HUES64 (cell line): ENCODE measurements around the gene CYP3A7.
"Not testable (repeated sequence)": the region's sequence is repeated elsewhere in the genome, so short reads cannot be mapped to it uniquely, and the experiment has no call there.

Experiments used
- H3K27ac ChIP-seq: 2 replicates; pipeline ENCODE4 v1.7.0; 2013; ENCODE audit warnings: low read depth, low read length, inconsistent platforms
- H3K27me3 ChIP-seq: 2 replicates; pipeline ENCODE4 v1.6.1; 2013; ENCODE audit warnings: mild to moderate bottlenecking, low read length; ENCODE audit not compliant: insufficient read depth
- H3K36me3 ChIP-seq: 2 replicates; pipeline ENCODE4 v1.6.1; 2013; ENCODE audit warnings: mild to moderate bottlenecking, low read length; ENCODE audit not compliant: insufficient read depth
- H3K4me1 ChIP-seq: 2 replicates; pipeline ENCODE4 v1.6.1; 2013; ENCODE audit warnings: mild to moderate bottlenecking, low read length, moderate library complexity; ENCODE audit not compliant: insufficient read depth
- H3K4me3 ChIP-seq: 2 replicates; pipeline ENCODE4 v1.5.1; 2013; ENCODE audit warnings: mild to moderate bottlenecking, low read length, moderate library complexity
- H3K9ac ChIP-seq: 2 replicates; pipeline ENCODE4 v1.6.1; 2013; ENCODE audit warnings: mild to moderate bottlenecking, low read depth, low read length
- H3K9me3 ChIP-seq: 2 replicates; pipeline ENCODE4 v1.6.1; 2013; ENCODE audit warnings: low read depth, low read length; ENCODE audit not compliant: insufficient read depth
- WGBS: fragments of 150-250, 120-280 bp; methylation state at CpG from one replicate; pipeline ENCODE4 v1.1.7; 2013; ENCODE audit warnings: missing lambda C conversion rate; 5-methylcytosine and 5-hydroxymethylcytosine counted together

Gene CYP3A7

GRCh38 chr7:99665312-99666012 is 69.5 kb downstream of the CYP3A7 start:
- 95% methylated on average over 3 of the region's 3 CpGs for WGBS
- Histone ChIP-seq H3K4me3 (no peak overlapping the region), H3K4me1 (no peaks in the 10 kb centered on the region), H3K9ac (no peak overlapping the region), H3K36me3 (peaks cover 2% of the 10 kb centered on the region; the same call in 1 of the 2 replicates), H3K27me3 (no peaks in the 10 kb centered on the region), H3K27ac (no peak overlapping the region), H3K9me3 (peaks cover 2% of the 10 kb centered on the region)

GRCh38 chr7:99657879-99658278 is 77.1 kb downstream of the CYP3A7 start:
- WGBS, result 98% methylated on average over 5 of the region's 5 CpGs
- not testable (repeated sequence) for H3K36me3 ChIP-seq, H3K4me3 ChIP-seq, H3K9ac ChIP-seq, H3K9me3 ChIP-seq, H3K4me1 ChIP-seq, H3K27ac ChIP-seq, H3K27me3 ChIP-seq
